Thyroid gland (tissue), 4 donors: ENCODE measurements around the gene NLK.
"Not testable (repeated sequence)": the region's sequence is repeated elsewhere in the genome, so short reads cannot be mapped to it uniquely, and the experiment has no call there.

ENCODE experiments used
- CTCF ChIP-seq, 6 experiments: fragments of 200-600 bp in 3 of 6; fragments of 450-650 bp in 3 of 6; sonication (generic) in 3 of 6; IDR thresholded peaks; one replicate each; pipeline ENCODE4 v1.5.1; 2016 to 2019; ENCODE audit warnings: antibody characterized with exemption in 6 of 6, mild to moderate bottlenecking in 2 of 6, inconsistent platforms in 1 of 6, moderate library complexity in 1 of 6
- POLR2A ChIP-seq, 2 donors: fragments of 450-650 bp; IDR thresholded peaks; one replicate each; pipeline ENCODE4 v1.6.1; 2017; ENCODE audit warnings: antibody characterized with exemption in 2 of 2, mild to moderate bottlenecking in 2 of 2, moderate library complexity in 1 of 2

DNA sequence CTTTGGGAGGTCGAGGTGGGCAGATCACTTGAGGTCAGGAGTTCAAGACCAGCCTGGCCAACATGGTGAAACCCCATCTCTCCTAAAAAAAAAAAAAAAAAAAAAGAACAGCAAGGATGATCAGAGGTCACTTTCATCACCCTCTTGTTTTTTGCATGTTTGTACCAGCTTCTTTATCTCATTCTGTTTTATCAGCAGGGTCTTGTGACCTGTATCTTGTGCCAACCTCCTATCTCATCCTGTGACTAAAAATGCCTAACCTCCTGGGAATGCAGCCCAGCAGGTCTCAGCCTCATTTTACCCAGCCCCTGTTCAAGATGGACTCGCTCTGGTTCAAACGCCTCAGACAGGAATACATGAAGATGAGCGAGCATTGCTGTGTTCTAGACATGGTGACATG is 200.8 kb downstream of the NLK start:
- not testable (repeated sequence) for TF ChIP-seq CTCF, POLR2A (IDR thresholded peaks at IDR 0.05)
